HAP-1 (cell line): ENCODE results near the gene CFAP58.

ENCODE experiments used
- DNase-seq, 2 experiments: peaks; one replicate each; pipeline ENCODE4 v3.0.0-alpha.2; 2016 to 2020; ENCODE audit warnings: low spot score in 2 of 2
- H3K27me3 ChIP-seq: fragments of 250-450 bp; sonication (Bioruptor Pico); 2 replicates; pipeline ENCODE4 v1.5.1; 2020; ENCODE audit warnings: low read depth, mild to moderate bottlenecking, moderate library complexity
- H3K36me3 ChIP-seq: fragments of 250-450 bp; sonication (Bioruptor Pico); replicated peaks from 2 replicates; pipeline ENCODE4 v1.5.1; 2020; ENCODE audit warnings: mild to moderate bottlenecking
- H3K4me1 ChIP-seq: fragments of 250-450 bp; sonication (Bioruptor Pico); 2 replicates; pipeline ENCODE4 v1.5.1; 2020; ENCODE audit warnings: mild to moderate bottlenecking
- H3K4me3 ChIP-seq: fragments of 250-450 bp; sonication (Bioruptor Pico); 2 replicates; pipeline ENCODE4 v1.5.1; 2020; ENCODE audit warnings: mild to moderate bottlenecking, moderate library complexity
- H3K9me3 ChIP-seq: fragments of 250-450 bp; sonication (Bioruptor Pico); 2 replicates; pipeline ENCODE4 v1.5.1; 2020; ENCODE audit warnings: mild to moderate bottlenecking, moderate library complexity
- in situ Hi-C: fragments of 300-500 bp; cut with MboI; formaldehyde crosslinking; loops from 3 replicates; pipeline ENCODE4 v1.14.3; 2020; ENCODE audit warnings: low sequenced_read_pairs, inconsistent platforms, mixed read lengths

Gene CFAP58

DNA sequence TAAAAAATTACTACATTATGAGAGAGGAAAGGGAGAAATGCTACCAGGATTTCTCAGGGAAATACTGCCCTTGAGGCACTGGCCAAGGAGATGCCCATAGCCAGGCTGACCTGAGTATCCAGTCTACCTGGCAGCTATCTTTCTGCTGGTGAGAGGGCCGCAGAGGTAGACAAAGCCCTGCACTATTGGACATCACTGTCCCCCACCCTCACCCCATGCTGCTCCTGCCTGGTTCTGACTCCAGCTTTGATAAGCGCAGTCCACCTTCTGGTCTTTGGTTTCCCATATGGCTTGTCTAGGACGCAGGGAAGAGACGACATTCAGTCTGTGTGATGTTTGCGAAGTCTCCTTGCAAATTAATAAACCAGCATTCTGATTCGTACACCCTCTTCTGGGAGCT is 19.1 kb upstream of the CFAP58 start:
- in situ Hi-C loops: no loop called here
- no peak for DNase-seq
- no peak overlapping the region for H3K4me3 ChIP-seq
- H3K36me3 ChIP-seq: no peaks in the 10 kb centered on the region
- no peaks in the 10 kb centered on the region for H3K9me3 ChIP-seq
- H3K4me1 ChIP-seq: peaks cover 34% of the 10 kb centered on the region
- H3K27me3 ChIP-seq: no peaks in the 10 kb centered on the region

DNA sequence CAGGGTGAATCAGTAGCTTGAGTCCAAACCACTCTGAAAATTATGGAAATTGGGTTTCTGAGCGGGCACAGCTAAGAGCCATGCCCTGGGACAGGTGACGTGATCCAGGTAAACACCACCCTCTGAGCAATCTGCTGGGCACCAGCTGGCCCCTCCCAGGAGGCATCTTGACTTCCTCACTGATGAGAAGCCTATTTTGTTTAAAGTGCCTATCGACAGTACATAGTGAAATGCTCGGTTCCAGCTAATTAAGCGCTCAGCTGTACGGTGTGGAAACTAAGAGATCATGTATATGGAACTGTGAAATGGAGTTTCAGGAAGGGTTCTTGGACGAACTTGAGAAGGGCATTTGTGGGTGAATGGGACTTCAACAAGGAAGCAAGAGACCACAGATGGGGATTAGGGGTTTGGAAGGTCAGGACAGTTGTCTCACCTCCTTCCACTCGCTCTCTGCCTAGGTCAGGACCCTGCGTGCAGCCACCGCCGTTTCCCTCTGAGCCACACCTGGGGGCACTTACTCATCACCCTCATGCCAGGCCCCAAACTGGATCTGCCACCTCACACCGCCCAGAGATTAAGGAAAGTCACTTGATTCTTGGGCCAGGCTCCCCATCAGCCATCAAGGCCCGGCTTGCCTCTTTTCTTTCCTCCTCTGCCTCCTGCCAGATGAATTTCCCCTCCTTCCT is 18.5 kb upstream of the CFAP58 start:
- H3K27me3 ChIP-seq: no peaks in the 10 kb centered on the region
- H3K4me1 ChIP-seq: peaks cover 29% of the 10 kb centered on the region
- in situ Hi-C loops: no loop called here
- no peak overlapping the region for H3K4me3 ChIP-seq
- H3K36me3 ChIP-seq: no peaks in the 10 kb centered on the region
- DNase-seq: no peak
- no peaks in the 10 kb centered on the region for H3K9me3 ChIP-seq

DNA sequence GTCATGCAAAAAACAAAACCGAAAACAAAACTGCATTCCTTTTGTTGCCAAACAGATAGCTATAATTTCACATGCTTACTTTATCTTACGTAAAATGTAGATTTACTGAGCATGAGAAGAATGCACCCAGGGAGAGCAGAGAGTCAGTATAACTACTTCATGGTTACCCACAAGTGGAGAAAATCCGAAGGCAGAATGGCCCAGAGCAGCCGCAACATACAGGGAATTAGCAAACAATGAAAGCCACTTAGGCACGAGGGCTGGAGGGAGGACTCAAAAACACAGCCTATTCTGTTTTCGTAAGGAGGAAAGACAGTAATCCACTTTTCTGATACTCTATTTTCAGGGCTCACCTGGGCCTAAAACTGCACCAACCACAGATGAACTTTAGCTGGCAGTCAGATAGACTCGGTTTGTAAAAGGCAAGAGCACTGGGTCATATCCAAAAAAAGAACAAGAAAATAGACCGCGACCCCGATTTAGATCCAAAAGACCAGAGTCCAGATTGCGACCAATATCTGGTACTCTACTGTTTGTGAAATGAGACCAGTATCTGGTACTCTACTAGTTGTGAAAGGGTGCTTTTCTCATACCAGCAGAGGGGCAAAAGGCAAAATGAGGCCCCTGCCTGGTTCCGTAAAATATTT is 16.7 kb upstream of the CFAP58 start:
- H3K4me3 ChIP-seq: peak overlapping the region; percentile 76
- peak; percentile 46 to 51 for DNase-seq
- no peaks in the 10 kb centered on the region for H3K9me3 ChIP-seq
- no peaks in the 10 kb centered on the region for H3K36me3 ChIP-seq
- in situ Hi-C loops: no loop called here
- H3K27me3 ChIP-seq: no peaks in the 10 kb centered on the region; the same call in 1 of the 2 replicates
- H3K4me1 ChIP-seq: peaks cover 12% of the 10 kb centered on the region

DNA sequence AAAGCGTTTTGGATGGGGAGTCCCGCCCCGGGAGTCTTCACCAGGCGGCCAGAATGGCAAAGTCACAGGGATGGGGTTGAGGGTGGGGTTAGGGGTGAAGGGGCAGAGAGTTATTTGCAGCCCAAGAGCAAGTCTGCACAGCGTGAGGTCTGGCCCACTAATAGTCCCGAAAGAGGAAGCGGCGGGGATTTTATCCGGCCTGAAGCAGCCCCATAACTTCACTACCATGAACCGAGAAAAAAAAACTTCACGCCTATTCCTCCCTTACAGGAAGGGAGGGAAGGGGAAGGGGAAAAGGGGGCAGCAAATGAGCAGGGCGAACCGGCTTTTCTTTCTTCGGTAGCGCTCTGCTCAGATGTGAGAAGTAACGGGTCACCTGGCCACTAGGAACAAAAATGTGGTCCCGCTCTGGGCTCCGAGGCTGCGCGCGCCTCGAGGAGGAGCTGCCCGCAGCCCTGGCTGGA is 16.1 kb upstream of the CFAP58 start:
- no peaks in the 10 kb centered on the region; the same call in 1 of the 2 replicates for H3K27me3 ChIP-seq
- peak in 1 of 2 experiments; percentile 27 for DNase-seq
- in situ Hi-C loops: no loop called here
- no peaks in the 10 kb centered on the region for H3K36me3 ChIP-seq
- peak overlapping the region; percentile 76 for H3K4me3 ChIP-seq
- H3K9me3 ChIP-seq: no peaks in the 10 kb centered on the region
- H3K4me1 ChIP-seq: peaks cover 9% of the 10 kb centered on the region; the same call in 1 of the 2 replicates

DNA sequence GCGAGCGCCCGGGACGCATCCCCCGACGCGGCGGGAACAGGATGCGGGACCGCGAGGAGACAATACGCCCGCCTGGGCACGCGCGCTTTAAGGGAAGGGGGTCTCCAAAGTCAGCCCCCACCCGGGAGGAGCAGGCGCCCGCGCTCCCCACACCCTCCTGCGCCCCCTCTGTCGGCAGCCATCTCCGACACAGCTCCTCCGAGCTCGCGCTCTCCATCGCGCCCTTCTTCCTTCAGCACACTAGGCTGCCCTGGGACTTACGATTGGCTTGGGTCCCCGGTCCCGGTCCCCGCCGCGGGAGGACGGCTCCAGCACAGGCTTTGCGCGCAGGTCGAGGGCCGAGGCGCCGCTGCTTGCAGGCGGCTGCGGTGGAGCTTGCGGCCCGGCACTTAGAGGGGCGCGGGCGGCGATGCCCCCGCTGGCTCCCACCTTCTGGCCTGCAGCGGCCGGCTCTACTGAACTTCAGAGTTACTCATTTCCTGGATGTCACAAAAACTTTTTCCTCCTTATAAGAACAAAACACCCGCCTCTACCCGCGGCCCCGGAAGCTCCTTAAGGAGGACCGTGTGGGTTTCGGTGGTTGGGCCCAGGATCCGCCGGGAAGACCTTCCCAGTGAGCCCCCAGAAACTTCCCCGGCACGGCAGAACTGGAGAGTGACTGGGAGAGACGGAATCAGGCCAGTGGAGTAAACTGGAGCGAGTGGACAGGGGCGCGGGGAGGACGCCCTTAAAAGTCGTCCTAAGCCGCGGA is 15.5 kb upstream of the CFAP58 start, which contains the start of gene ITPRIP:
Gene ITPRIP (minus strand): TSS at position 481 of the 751 bp plus-strand sequence. CDS start 22,414 bp downstream, outside the sequence.
- in situ Hi-C loops: no loop called here
- DNase-seq: peak; percentile 71 to 72
- no peaks in the 10 kb centered on the region for H3K36me3 ChIP-seq
- peak within 1 kb of the TSS; percentile 76 for H3K4me3 ChIP-seq
- H3K27me3 ChIP-seq: no peaks in the 10 kb centered on the region; the same call in 1 of the 2 replicates
- no peaks in the 10 kb centered on the region for H3K9me3 ChIP-seq
- H3K4me1 ChIP-seq: peaks cover 9% of the 10 kb centered on the region

DNA sequence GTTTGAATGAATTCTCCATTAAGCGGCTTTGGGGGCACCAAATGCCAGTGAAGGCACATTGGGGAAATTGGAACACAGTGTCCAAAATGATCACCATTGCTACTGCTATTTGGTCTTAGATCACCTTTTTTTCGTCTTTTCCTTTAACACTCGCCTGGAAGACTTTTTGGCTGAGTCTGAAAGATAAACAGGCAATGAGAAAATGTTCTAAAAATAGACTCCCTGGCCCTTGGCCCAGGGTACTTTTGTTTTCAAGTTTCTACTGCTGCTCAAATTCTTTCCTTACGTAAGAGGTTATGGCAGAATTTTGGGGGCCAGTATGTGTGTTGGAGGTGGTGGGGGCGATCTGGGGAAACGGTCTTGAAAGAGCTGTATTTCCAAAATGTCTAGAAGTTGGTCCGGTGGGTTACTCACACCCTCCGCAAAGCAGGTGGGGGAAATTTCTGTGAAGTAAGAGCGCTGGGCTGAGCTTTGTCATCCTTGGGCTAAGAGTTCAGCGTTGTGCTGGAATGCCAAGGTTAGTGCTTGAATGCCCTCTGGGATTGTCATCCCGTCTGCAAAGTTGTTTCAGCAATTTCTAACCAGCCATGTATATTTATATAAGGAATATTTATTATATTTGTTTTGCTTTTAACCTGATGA is 14.0 kb upstream of the CFAP58 start:
- Histone ChIP-seq H3K4me1 (peaks cover 9% of the 10 kb centered on the region), H3K4me3 (no peak overlapping the region; the same call in 1 of the 2 replicates), H3K9me3 (no peaks in the 10 kb centered on the region), H3K27me3 (no peaks in the 10 kb centered on the region; the same call in 1 of the 2 replicates), H3K36me3 (no peaks in the 10 kb centered on the region)
- in situ Hi-C loops: no loop called here
- no peak for DNase-seq

GRCh38 chr10:104340111-104340526 is 13.5 kb upstream of the CFAP58 start:
- Histone ChIP-seq H3K4me1 (peaks cover 9% of the 10 kb centered on the region), H3K4me3 (no peak overlapping the region), H3K27me3 (no peaks in the 10 kb centered on the region; the same call in 1 of the 2 replicates), H3K36me3 (no peaks in the 10 kb centered on the region), H3K9me3 (no peaks in the 10 kb centered on the region)
- DNase-seq: no peak
- in situ Hi-C loops: no loop called here

DNA sequence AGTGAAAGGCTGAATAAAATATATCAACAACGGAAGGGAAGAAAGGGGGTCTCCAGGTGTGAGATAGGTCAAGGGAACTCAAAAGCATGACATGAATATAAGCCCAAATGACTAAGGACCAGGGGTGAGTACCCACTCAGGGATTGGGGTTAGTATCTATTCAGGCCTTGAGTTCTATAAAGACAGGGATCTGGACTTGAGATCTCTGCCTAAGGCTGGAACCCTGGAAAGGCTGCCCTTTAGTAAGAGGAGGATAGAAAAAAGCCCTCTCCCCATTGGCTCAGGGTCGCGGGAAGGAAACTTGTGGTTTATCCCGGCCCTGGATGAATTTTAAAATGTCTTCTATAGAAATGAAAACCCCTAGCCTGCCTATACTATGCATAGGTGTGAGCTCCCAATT is 13.0 kb upstream of the CFAP58 start:
- Histone ChIP-seq H3K9me3 (no peaks in the 10 kb centered on the region), H3K4me1 (peaks cover 9% of the 10 kb centered on the region), H3K4me3 (no peak overlapping the region), H3K27me3 (no peaks in the 10 kb centered on the region; the same call in 1 of the 2 replicates), H3K36me3 (no peaks in the 10 kb centered on the region)
- in situ Hi-C loops: no loop called here
- DNase-seq: no peak

GRCh38 chr10:104342941-104343411 is 10.7 kb upstream of the CFAP58 start:
- Histone ChIP-seq H3K4me3 (no peak overlapping the region), H3K36me3 (no peaks in the 10 kb centered on the region), H3K9me3 (no peaks in the 10 kb centered on the region), H3K27me3 (no peaks in the 10 kb centered on the region; the same call in 1 of the 2 replicates), H3K4me1 (peaks cover 6% of the 10 kb centered on the region)
- no peak for DNase-seq
- in situ Hi-C loops: no loop called here

DNA sequence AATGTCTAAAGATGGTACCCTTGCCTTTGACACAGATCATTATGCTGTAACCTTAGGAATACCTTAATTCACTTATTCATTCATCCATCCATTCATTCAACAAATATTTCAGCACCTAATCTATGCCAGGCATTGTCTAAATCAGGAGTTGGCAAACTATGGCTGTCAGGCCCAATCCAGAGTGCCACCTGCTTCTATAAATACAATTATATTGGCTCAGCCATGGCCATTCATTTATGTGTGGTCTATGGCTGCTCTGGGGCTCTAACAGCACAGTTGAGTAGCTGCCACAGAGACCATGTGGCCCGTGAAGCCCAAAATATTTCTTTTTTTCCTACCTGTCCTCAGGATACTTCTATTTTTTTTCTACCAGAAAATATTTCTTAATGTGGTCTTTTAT is 9.4 kb upstream of the CFAP58 start:
- in situ Hi-C loops: no loop called here
- Histone ChIP-seq H3K27me3 (no peaks in the 10 kb centered on the region; the same call in 1 of the 2 replicates), H3K9me3 (no peaks in the 10 kb centered on the region), H3K36me3 (no peaks in the 10 kb centered on the region), H3K4me3 (no peak overlapping the region), H3K4me1 (peaks cover 4% of the 10 kb centered on the region)
- DNase-seq: no peak

DNA sequence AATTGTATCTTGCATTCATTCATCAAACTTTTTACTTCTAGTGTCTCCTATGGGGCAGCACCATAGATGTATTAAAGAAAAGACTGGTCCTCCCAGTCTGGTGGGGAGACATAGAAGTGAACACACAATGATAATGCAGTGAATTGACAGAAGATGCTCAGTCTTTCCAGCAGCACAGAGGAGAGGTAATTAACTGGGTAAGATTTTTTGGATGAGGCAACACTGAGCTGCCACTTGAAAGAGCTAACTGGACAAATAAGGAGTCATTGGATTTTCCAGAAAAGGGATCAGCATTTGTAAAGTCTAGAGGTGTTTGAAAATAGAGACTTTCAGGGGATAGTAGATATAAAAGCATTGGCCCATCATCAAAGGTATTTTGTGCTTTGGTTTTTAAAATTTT is 8.1 kb upstream of the CFAP58 start:
- H3K9me3 ChIP-seq: no peaks in the 10 kb centered on the region
- no peaks in the 10 kb centered on the region; the same call in 1 of the 2 replicates for H3K27me3 ChIP-seq
- H3K4me1 ChIP-seq: peaks cover 2% of the 10 kb centered on the region
- DNase-seq: no peak
- in situ Hi-C loops: loop anchor here (5.0 kb wide), 1 partner anchor 43 kb away; no protein-coding TSS in a partner anchor
- H3K4me3 ChIP-seq: no peak overlapping the region
- H3K36me3 ChIP-seq: no peaks in the 10 kb centered on the region

DNA sequence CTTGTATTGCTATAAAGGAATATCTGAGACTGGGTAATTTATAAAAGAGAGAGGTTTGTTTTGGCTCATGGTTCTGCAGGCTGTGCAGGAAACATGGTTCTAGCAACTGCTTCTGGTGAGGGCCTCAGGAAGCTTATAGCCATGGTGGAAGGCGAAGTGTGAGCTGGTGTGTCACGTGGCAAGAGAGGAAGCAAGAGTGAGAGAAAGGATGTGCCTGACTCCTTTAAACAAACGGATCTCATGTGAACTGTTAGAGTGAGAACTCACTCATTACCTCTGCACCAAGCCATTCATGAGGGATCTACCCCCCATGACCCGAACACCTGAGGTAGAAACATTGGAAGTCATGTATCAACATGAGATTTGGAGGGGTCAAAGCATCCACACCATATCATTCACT is 7.7 kb upstream of the CFAP58 start:
- no peak for DNase-seq
- Histone ChIP-seq H3K36me3 (no peaks in the 10 kb centered on the region), H3K4me1 (peaks cover 2% of the 10 kb centered on the region), H3K4me3 (no peak overlapping the region), H3K9me3 (no peaks in the 10 kb centered on the region), H3K27me3 (no peaks in the 10 kb centered on the region; the same call in 1 of the 2 replicates)
- in situ Hi-C loops: loop anchor here (5.0 kb wide), 1 partner anchor 44 kb away; no protein-coding TSS in a partner anchor
